Upper lobe of right lung (tissue), 1 donor: ENCODE results near the gene SMOC1. TPM values are rescaled to one million over a fixed set of nuclear protein-coding genes. Genes with fewer than 3 reads are reported as not detected.

Experiments
- ATAC-seq: fragments of 200-7000 bp; cut with Tn5 transposase; one replicate; pipeline ENCODE4 v1.9.1; 2020; ENCODE audit warnings: mild to moderate bottlenecking, moderate library complexity
- DNase-seq: peaks from one replicate; pipeline ENCODE4 v3.0.0-alpha.2; 2020
- H3K27ac ChIP-seq: fragments of 200-600 bp; one replicate; pipeline ENCODE4 v1.8.0; 2022
- H3K27me3 ChIP-seq: fragments of 200-600 bp; one replicate; pipeline ENCODE4 v1.8.0; 2022; ENCODE audit warnings: mild to moderate bottlenecking
- H3K36me3 ChIP-seq: fragments of 200-600 bp; one replicate; pipeline ENCODE4 v1.8.0; 2022
- H3K4me1 ChIP-seq: fragments of 200-600 bp; one replicate; pipeline ENCODE4 v1.8.0; 2022
- H3K4me3 ChIP-seq: fragments of 200-600 bp; one replicate; pipeline ENCODE4 v1.8.0; 2022; ENCODE audit warnings: mild to moderate bottlenecking
- H3K9me3 ChIP-seq: fragments of 200-600 bp; one replicate; pipeline ENCODE4 v1.8.0; 2022
- intact Hi-C: fragments of 100-400 bp; cut with DNase I; formaldehyde crosslinking; loops from one replicate; pipeline ENCODE4 v1.11.0; 2022
- total RNA-seq: library from RNA; stranded (reverse); fragmentation: NEBNext Ultra II Directional; extraction: Animal tissue kit (Norgen Biotek cat#: 25700); gene quantifications from one replicate; pipeline ENCODE4 v1.2.1, GENCODE V29; 2021
- TF ChIP-seq, protein P1 (sequence below): fragments of 200-600 bp; IDR thresholded peaks from one replicate; pipeline ENCODE4 v1.8.0; 2022; ENCODE audit warnings: antibody characterized with exemption
- donor health status: DM: no; HTN: yes; CAD: no; lungs with severe emphysema.

The SMOC1 gene
- total RNA-seq, 1 donor from 2014 or later = 1.1 TPM

DNA sequence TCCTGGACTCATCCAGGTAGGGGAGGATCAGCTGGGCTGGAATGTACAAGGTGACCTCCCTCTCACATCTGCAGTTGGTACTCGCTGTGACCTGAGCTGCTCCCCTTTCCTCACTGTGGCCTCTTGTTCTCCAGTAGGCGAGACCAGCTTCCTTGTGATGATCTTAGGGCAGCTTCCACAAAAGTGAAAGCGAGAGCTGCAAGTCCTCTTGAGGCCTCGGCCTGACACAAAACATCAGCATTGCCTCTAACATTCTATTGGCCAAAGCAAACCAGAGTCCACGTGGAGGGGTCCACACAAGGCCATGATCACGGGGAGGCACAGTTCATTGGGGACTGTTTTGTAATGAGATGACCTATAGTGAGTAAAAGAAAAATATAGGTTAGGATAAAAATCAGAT, 127.5 kb downstream of the SMOC1 start:
- no peak overlapping the region for H3K4me3 ChIP-seq
- no peak for ATAC-seq

GRCh38 chr14:70008284-70009262, 129.4 kb downstream of the SMOC1 start:
- ATAC-seq (no peak), DNase-seq (no peak)
- no peaks in the 10 kb centered on the region for H3K36me3 ChIP-seq
- no peaks in the 10 kb centered on the region for H3K27me3 ChIP-seq
- H3K4me3 ChIP-seq = no peak overlapping the region
- H3K27ac ChIP-seq = no peak overlapping the region
- TF ChIP-seq, protein P1, sequence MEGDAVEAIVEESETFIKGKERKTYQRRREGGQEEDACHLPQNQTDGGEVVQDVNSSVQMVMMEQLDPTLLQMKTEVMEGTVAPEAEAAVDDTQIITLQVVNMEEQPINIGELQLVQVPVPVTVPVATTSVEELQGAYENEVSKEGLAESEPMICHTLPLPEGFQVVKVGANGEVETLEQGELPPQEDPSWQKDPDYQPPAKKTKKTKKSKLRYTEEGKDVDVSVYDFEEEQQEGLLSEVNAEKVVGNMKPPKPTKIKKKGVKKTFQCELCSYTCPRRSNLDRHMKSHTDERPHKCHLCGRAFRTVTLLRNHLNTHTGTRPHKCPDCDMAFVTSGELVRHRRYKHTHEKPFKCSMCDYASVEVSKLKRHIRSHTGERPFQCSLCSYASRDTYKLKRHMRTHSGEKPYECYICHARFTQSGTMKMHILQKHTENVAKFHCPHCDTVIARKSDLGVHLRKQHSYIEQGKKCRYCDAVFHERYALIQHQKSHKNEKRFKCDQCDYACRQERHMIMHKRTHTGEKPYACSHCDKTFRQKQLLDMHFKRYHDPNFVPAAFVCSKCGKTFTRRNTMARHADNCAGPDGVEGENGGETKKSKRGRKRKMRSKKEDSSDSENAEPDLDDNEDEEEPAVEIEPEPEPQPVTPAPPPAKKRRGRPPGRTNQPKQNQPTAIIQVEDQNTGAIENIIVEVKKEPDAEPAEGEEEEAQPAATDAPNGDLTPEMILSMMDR = no peak
- intact Hi-C loops = no loop called here
- no peaks in the 10 kb centered on the region for H3K4me1 ChIP-seq
- no peaks in the 10 kb centered on the region for H3K9me3 ChIP-seq

More for the DNA sequence above, 127.5 kb downstream of the SMOC1 start:
- intact Hi-C loops = no loop called here
- no peak overlapping the region for H3K27ac ChIP-seq
- no peak for DNase-seq
- H3K4me1 ChIP-seq = no peaks in the 10 kb centered on the region
- no peaks in the 10 kb centered on the region for H3K36me3 ChIP-seq
- H3K9me3 ChIP-seq = no peaks in the 10 kb centered on the region
- H3K27me3 ChIP-seq = peaks cover 10% of the 10 kb centered on the region
- TF ChIP-seq, protein P1 = no peak

DNA sequence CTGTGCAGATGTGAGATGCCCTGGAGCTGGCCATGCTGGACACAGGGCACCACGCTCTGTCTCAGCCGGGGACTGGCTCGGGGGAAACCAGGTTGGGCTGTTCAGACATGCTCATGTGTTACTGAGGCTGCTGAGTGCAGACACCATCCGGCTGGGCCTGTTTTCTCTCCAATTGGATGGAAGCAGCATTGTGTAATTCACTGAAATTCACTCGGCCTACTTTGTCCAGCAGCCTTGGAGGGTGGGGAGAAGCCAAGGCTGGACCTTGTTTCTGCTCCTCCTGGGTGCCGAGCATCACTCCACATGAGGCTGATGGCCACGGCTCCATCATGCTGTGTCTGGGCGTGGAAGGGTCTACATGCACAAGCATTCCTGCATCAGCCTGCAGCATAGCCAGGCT, 130.7 kb downstream of the SMOC1 start:
- Histone ChIP-seq H3K4me1 (no peaks in the 10 kb centered on the region), H3K4me3 (no peak overlapping the region), H3K27ac (no peak overlapping the region), H3K36me3 (no peaks in the 10 kb centered on the region), H3K27me3 (no peaks in the 10 kb centered on the region), H3K9me3 (no peaks in the 10 kb centered on the region)
- TF ChIP-seq, protein P1 = no peak
- DNase-seq = no peak
- intact Hi-C loops = no loop called here
- no peak for ATAC-seq

- TF ChIP-seq, protein P1 = no peak
- Histone ChIP-seq H3K4me3 (no peak overlapping the region), H3K27me3 (no peaks in the 10 kb centered on the region), H3K4me1 (no peaks in the 10 kb centered on the region), H3K36me3 (no peaks in the 10 kb centered on the region), H3K9me3 (no peaks in the 10 kb centered on the region), H3K27ac (no peak overlapping the region)
- no peak for DNase-seq
- no peak for ATAC-seq
- intact Hi-C loops = no loop called here
Observed at GRCh38 chr14:70011098-70011497, 131.9 kb downstream of the SMOC1 start.

DNA sequence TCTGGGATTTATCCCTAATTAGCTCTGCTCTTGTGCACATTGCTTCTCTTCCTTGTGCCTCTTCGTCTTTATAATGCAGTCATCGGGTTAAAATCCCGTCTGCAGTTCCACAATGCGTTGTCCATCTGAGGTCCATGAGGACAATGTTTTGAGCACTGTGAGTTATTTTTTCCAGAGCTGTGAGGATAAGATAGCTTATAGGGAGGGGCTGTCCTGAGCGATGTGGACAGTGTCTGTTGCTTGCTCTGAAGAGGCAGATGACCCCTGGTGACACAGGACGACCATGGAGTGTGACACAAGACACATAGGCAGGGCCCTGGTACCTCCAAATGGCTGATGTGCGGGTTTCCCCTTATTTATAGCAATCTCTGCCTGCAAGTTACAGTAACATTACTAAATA, 132.5 kb downstream of the SMOC1 start:
- ATAC-seq (no peak), DNase-seq (no peak)
- no peak overlapping the region for H3K4me3 ChIP-seq
- H3K36me3 ChIP-seq = no peaks in the 10 kb centered on the region
- H3K27me3 ChIP-seq = no peaks in the 10 kb centered on the region
- H3K4me1 ChIP-seq = no peaks in the 10 kb centered on the region
- H3K27ac ChIP-seq = no peak overlapping the region
- intact Hi-C loops = no loop called here
- H3K9me3 ChIP-seq = no peaks in the 10 kb centered on the region
- TF ChIP-seq, protein P1 = no peak
